Measurements from ENCODE around the gene NKG7. TPM values are rescaled to one million over a fixed set of nuclear protein-coding genes. Genes with fewer than 3 reads are reported as not detected.
A peak's percentile ranks its signal among the peaks of the same experiment; 100 is the strongest.
"Not testable (repeated sequence)": the region's sequence is repeated elsewhere in the genome, so short reads cannot be mapped to it uniquely, and the experiment has no call there.

The NKG7 gene, protein sequence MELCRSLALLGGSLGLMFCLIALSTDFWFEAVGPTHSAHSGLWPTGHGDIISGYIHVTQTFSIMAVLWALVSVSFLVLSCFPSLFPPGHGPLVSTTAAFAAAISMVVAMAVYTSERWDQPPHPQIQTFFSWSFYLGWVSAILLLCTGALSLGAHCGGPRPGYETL
- not detected in 2 replicates for total RNA-seq (2014; rRNA removed; shearing (Covaris generic))

DNA sequence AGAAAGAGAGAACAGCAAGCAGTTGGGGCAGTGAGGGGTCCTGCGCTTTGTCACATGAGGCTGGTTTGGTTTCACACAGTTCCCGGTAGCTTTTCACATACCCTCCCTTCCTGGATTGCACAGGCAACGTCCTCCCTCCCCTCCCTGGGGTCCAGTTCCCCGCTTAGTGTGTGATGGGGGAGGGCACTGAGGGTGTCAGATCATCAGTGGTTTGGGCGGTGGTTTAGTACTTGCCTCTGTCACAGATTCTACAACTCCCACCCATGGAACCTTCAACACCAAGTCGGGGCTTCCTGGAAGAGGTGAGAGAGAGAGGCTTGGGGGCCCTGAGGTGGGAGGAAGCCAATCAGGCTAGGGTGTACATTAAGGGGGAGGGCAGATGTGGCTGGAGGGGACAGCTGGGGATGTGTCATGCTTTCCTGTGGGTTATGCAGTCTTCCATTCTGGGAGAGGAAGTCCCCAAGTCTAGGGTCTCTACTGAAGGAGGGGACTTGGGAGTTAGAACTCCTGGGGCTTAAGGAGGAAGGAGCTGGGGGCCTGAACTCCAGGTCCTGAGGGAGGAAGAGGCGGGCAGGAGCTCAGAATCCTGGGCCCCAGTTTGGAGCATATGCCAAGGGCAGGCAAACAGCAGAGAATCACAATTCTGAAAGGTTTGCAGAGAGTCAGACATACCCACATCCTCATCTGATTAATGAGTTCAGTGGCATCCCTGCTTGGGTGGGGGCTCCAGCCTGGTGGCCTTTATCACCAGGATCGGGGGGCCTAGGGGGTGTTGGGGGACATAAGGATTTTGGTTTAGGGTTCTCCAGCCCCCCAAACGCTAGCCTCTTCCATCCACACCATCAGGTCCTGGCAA lies at the start of gene NKG7:
Gene NKG7, minus strand, starts transcription at position 6 of the 856 bp plus-strand sequence. CDS start 119 bp downstream, outside the sequence.
- peak; percentile 27 for DNase-seq (ENCODE audit: low read depth)

DNA sequence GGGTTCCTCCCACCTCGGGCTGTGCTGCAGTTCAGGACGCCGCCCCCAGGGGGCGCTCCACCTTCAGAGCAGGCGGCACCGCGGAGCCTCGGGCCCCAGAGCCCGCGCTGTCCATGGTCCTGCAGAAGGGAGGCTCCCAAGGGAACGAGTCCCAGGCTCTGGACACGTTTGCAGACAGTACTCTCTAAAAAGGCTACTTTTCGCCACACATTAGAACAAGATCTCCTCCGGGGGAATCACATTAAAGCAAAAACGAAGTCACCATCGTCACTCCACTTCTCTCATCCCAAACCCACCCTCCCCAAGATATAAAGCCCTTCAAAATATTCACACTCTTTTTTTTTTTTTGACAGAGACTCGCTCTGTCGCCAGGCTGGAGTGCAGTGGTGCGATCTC lies 49.6 kb upstream of the NKG7 start:
- DNase-seq (ENCODE audit: low read depth), result peak; percentile 87

DNA sequence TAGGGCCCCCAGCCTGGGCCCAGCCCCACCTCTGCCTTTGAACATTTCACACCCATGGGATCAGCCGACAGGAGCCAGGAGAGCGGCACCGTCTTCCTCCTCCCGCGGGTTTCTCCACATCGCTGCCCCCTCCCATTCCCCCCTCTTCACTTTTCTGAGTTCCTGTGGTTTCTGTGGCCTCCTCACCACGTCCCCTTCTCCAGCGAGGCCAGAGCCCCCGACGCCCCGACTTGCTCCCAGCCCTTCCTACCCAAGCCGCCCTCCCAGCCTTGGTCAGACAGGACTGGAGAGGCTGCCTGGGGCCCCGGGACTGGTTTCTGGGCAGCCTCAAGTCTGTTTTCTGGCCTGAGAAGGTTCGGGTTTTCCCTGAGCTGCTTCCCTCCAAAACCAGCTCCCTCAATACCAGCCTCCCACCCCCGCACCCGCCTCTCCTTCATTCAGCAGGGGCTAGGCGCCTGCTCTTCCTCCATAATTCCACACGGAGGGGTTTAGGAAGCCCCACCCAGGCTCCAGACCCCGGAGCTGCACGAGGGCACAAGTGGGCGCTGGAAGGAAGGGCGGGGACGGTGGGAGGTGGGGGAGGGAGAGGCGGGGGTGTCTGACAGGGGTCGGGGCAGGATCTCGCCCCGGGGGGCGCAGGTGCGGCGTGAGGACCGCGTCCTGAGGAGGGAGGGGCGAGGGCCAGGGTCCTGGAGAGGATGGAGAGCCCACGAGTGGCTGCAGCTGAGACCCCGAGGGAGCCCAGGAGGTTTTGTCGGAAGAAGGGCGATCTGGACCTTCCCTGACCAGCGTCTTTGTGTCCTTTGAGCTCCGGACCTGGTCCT lies 49.0 kb upstream of the NKG7 start:
- DNase-seq (ENCODE audit: low read depth), result no peak

DNA sequence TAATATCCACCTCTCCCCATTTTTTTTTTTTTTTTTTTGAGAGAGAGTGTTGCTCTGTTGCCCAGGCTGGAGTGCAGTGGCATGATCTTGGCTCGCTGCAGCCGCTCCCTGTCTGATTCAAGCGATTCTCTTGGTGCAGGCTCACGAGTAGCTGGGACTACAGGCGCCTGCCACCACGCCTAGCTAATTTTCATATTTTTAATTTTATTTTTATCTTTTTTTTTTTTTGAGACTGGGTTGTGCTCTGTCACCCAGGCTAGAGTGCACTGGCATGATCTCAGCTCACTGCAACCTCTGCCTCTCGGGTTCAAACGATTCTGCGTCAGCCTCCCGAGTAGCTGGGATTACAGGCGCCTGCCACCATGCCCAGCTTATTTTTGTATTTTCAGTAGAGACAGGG lies 48.1 kb upstream of the NKG7 start:
- DNase-seq (ENCODE audit: low read depth), result not testable (repeated sequence)

DNA sequence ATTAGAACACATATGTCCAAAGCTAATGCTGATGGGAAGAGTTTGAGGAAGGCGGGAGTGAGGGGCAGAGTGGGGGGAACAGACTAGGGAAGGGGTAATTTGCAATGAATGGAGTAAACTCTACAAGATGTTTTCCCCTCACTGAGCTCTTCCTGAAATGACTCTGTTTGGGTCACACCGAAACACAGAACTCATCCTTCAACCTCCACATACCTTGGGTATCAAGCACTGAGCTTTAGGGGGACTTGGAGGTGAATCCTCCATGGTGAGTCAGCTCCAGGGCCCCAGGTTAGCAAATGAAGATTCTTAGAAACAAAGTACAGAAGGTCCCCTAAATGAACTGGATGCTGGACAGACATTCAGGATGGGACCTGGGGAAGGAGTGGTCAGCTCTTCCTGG lies 46.3 kb upstream of the NKG7 start:
- DNase-seq (ENCODE audit: low read depth), result no peak

DNA sequence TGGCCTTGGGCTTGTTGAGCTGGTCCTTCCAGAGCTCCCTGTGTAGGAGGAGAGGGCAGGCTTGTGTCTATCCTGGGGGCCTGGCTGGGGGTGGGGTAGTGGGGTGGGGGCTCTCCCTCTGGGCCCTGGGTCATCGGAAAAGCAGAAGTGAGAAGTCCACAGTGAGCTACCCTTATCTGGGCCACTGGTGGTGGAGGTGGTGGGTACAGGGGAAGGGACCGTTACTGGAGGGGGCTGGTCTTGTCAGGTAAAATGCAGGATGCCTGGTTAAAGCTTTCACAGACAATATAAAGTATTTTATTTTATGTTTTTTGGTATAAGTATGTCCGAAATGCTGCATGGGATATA lies 45.3 kb upstream of the NKG7 start:
- DNase-seq (ENCODE audit: low read depth), result no peak

DNA sequence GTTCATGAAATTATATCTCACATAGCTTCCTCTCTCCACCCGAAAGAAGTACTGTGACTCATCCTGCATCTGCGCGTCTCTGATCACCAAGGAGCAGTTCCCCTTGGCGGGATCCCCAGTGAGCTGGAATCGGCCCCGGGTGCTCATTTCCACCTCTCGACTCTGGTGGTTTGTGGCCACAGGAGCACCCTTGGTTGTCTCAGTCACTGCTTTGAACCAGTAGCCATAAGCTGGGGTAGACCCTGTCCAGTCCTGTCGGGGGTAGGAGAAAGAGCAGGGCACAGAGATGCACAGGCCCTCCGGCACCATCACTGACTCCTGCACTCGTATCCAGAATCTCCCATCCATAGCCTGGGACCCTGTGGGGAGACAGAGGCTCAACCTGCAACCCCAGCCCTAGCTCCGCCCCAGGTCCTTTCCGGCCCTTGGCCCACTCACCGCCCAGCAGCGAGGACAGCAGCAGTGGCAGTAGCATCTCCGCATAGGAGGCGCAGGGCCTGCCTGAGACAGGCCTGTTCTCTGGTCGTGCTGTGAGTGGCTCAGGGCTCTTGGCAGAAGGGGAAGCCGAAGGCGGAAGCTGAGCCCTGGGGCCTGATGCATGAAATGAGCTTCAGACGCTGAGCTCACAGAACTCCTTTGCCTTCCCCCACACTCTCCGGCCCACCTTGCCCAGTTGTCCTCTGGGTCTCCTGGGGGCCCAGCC lies 44.8 kb upstream of the NKG7 start, which contains the start of gene SIGLEC10:
Gene SIGLEC10, minus strand, starts transcription at position 536 of the 703 bp plus-strand sequence. Its CDS starts 61 bp downstream, at position 475.
- DNase-seq (ENCODE audit: low read depth), result peak; percentile 65

DNA sequence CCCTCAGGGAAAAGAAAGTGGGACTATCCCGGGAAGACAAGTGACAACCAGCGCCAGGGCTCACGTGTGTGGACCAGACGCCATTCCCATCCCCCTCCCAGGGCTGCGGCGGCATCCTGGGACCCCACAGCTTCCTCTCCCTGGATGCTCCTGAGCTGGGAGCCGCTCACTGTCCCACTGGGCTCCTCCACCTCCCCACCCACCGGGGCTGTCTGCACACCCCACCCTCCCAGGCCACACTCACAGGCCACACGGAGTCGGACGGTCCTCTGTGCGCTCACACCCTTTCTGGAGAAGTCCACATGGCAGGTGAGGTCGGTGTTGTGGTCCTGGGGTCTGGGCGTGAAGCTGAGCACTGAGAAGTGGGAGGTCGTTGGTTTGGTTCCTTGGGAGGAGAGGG lies 44.0 kb upstream of the NKG7 start:
- DNase-seq (ENCODE audit: low read depth), result not testable (repeated sequence)

DNA sequence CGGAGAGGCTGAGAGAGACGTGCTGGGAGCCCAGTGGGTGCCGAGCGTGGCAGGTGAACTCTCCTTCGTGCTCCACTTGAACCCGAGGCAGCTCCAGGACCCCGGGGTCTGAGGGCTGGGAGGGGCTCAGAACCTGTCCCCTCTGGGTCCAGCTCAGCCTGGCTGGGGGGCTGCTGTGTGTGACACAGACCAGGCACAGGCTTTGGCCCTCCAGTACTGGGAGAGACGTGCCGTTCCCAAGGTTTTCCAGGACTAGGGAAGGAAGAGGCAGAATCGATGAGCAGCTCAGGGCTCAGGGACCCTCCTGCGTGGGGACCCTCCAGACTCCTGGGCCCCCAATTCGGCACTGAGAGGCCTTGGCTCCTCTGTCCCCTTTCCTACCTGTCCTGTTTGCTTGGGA lies 42.7 kb upstream of the NKG7 start:
- no peak for DNase-seq (ENCODE audit: low read depth)

DNA sequence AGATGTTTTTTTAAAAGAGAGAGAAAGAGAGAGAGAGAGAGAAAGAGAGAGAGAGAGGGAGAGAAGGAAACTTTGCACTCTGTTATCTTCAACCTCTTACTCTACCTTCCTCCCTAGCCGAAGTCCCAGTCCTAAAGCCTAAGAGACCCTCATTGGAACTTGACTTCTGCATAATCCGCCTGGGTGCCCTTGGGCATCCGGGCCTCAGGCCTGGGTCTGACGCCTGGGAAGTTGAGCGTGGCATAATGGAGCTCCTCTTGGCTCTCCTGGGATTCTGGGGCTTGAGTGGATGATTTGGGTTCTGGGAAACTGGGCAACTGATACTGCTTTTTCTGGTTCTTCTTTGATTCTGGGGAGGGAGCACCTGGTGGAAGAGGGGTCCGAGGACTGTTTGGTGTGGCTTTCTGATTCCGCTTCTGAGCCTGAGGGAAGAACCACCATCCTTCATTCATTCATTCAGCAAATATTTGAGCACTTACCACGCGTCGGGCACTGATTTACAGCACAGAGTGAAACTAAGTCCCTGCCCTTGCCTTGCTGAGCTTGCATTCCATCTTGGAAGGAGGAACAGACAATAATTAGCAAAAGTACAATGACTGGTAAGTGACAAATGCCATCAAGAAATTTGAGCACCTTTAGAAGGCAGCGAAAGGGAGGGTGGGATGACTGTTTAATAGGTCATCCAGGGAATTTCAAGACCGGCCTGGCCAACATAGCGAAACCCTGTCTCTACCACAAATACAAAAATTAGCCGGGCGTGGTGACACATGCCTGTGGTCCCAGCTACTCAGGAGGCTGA lies 38.7 kb upstream of the NKG7 start:
- DNase-seq (ENCODE audit: low read depth), result peak; percentile 22

DNA sequence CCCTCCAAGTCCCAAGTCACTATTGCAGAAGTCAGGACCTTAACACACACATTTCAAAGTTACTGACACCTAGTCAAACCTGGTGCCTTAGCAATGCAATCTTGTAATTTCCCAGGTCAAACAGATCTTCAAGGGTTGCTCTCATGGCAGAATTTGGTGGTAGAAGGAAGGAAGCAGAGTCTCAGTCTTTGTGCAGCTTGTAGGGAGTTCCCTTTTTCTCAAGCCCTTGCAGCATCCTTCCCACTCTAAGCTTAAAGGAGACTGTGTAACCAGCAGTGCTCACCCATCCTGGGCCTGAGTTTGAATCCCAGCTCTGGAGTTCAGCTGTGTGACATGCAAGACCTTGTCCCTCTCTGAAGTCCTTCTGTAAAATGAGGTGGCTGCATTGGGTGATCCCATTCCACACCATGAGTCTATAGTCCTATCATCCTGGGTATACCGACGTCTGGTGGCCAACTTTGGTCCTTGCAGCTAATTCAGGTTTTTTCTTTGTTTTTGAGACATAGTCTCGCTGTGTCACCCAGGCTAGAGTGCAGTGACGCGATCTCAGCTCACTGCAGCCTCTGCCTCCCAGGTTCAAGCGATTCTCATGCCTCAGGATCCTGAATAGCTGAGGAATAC lies 35.2 kb upstream of the NKG7 start:
- DNase-seq (ENCODE audit: low read depth), result peak; percentile 52

DNA sequence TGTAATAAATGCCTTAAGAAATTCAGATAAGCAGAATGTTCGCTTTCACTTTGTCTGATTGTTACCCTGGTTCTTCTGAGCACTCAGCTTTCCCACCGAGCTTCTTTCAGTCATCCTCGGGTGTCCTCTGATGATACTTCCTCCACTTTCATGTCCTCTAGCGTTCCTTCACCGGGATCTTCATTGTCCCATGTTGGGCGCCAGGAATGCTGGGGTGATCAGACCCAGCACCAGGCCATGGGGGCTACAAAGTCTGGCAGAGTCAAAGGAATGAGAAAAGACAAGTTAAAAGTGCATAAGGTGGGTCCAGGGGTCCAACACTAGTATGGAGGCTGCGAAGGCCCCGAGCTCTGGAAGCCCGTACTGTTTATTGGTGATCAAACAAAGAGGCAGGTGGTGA lies 29.7 kb upstream of the NKG7 start:
- DNase-seq (ENCODE audit: low read depth), result no peak

DNA sequence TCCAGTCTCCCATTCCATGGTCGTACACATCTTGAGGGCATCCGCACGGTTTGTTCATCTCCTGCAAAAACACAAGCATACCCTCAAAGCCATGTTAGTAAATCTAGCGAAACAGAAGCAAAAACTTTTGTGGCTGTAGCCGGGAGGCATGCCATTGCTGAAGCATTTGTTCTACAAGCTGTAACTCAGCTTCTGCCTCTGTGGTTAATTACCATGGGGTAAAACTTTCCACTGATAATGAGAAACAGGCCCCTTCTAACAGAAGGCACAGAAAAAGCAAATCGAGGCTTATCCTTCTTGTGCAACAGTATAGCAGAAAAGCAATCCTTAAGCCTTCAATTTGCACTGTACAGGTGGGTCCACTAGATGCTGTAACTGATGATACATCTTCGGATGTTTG lies 27.5 kb upstream of the NKG7 start:
- not testable (repeated sequence) for DNase-seq (ENCODE audit: low read depth)

DNA sequence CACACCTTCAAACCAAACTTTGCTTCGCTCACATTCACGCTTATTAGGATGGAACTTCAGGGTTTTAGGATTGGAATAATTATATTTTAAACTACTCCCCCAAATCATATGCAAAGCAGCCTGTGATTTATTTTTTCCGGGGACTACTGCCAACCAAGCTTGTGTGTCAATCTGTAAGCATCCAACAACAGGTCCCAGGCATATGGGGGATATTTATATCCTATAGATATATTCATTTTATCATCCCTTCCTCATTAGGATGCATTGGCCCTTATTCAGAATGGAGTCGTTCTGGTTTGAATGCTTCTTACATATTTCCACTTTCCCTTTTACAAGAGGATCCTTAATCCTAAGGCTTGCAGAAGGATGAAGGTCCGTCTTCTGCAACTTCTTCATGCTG lies 26.8 kb upstream of the NKG7 start:
- no peak for DNase-seq (ENCODE audit: low read depth)

DNA sequence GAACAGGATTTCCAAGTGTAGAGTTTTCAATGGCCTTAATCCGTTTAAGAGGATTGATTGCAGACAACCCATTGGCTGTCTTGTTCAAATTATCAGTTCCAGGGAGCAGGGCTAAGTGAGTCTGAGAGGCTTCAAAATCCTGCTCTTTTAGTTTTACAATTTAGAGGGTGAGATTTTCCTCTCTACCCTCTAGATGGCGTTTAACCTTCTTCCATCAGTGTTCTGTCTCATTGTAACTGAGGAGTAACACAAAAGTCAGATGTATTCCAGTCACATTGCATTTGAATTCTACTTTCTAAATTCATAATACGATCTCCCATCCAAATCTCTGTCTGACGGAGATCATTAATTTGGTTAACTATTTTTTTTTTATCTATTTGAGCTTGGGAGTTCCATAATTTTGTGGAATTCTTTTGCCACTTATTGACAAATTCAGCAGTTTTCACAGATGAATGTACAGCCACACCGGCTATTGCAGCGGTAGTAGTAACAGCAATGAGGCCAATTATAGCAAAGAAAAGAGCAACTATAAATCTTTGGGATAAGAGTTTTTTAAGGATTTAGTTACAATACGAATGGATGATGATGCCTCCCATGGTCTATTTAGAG lies 25.7 kb upstream of the NKG7 start:
- no peak for DNase-seq (ENCODE audit: low read depth)

DNA sequence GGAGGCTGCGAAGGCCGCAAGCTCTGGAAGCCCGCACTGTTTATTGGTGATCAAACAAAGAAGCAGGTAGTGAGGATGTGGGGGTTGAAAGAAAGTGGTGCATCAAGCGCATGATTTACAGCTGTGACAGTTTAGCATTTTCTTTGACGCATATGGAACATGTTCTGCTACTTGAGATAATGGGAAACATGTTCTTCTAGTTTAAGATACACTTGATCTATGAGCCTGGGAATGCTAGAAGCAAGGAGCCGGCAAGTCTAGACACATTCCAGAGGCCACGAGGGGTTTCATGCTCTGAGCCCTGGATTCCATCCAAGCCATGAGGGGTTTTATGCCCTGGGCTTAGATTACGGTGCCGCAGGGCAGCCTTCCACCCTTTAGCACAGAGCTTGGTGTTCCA lies 25.0 kb upstream of the NKG7 start:
- DNase-seq (ENCODE audit: low read depth), result not testable (repeated sequence)

DNA sequence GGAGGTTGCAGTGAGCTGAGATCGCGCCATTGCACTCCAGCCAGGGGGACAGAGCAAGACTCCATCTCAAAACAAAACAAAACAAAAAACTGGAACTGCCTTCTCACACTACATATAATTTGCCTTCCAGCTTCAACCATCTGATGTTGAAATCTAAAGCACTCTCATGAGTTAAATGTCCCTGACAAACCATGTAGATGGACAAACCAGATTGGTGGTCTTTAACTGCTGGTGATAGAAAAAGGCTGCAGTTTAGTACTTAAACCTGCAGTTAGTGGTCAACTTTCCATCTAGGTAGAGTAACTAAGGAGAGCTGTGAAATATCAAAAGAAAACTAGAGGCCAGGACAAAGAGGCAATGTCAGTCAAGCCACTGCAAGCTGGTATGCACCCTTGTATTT lies 23.7 kb upstream of the NKG7 start:
- no peak for DNase-seq (ENCODE audit: low read depth)

DNA sequence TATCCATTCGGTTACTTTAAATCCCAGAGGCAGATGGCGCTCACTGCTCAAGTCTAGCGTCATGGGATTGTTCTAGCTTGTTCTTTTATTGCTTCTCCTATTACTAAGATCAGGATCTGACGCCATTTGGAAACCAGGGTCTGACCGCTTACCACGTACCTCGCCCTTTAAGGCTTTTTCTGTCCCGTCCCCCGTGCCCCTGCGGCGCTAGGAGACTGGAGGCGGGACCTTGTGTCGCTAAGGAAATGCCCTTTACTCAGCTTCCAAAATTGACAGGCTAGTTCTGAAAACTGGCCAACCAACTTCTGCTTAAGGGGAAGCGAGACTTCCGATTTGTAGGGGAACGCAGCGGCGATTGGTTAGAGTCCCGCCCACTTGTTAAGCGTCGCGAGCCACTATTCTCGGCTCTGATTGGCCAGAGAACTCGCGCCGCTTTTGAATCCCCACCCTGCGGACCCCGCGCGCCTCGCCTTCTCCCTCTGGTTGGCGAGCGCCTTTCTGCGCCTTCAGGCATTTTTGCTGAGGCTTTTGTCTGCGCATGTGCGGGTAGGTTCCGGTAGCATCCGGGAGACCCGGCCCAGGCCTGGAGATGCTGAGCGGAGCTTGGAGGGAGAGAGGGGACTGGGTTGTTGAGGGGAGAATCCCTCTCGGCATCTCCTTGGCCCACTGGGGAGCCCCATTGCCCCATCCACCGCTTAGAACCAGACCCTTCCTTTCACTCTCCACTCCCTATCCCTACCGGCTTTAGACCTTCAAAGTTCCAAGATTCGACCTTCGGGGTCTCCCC lies 21.8 kb upstream of the NKG7 start:
- peak; percentile 99 for DNase-seq (ENCODE audit: low read depth)

DNA sequence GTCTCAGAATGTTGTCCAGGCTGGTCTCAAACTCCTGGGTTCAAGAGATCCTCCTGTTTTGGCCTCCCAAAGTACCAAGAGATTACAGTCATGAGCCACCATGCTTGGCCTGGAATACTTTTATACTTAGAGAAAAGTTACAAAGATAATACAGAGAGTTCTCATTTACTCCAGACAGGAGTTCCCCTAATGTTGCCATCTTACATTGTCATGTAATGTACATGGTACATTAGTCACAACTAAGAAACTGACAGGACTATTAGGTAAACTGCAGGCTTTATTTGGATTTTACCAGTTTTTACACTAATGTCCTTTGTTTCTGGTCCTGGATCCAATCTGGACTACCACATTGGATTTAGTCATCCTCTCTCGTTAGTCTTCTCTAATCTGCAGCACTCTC lies 20.2 kb upstream of the NKG7 start:
- DNase-seq (ENCODE audit: low read depth), result no peak

Data from Daoy (cell line).